Measurements from ENCODE around the gene LEMD3. TPM values are rescaled to one million over a fixed set of nuclear protein-coding genes. Genes with fewer than 3 reads are reported as not detected.

LEMD3 gene
- total and polyA plus RNA-seq, 2 of the 8 experiments (the other 6 are each of a cell fraction or from before 2014, with no cell fraction given): 5.8 to 33.2 TPM

- Histone ChIP-seq H3K56ac (replicated peaks; ENCODE audit: insufficient read length, low read depth, low read length) (no peak overlapping the region), H2BK15ac (ENCODE audit: low read length) (no peak overlapping the region), H3K27me3 (replicated peaks in 1 of 4; ENCODE audit: control insufficient read depth in 3 of 4, extremely low read depth in 1 of 4, insufficient read depth in 3 of 4, low read length in 3 of 4) (peaks cover 0 to 4% (median 1%) of the 10 kb centered on the region in 4 experiments; a peak in 5 of 7 replicates), H2BK5ac (ENCODE audit: low read depth, low read length) (no peak overlapping the region), H3K9ac (replicated peaks in 1 of 4; ENCODE audit: extremely low read depth in 1 of 4, low read depth in 3 of 4, low read length in 3 of 4) (no peak overlapping the region), H3K36me3 (ENCODE audit: control insufficient read depth in 2 of 4, insufficient read depth in 4 of 4, low read length in 3 of 4) (no peaks in the 10 kb centered on the region), H3K9me3 (ENCODE audit: insufficient read depth in 2 of 2, low read depth in 1 of 2, low read length in 1 of 2) (no peaks in the 10 kb centered on the region), H2AFZ (ENCODE audit: low read length) (no peak overlapping the region), H2BK20ac (ENCODE audit: low read length) (no peak overlapping the region), H2BK120ac (replicated peaks; ENCODE audit: low read depth, low read length) (no peak overlapping the region), H3K23me2 (ENCODE audit: low read depth, low read length) (peaks cover 13% of the 10 kb centered on the region; the same call in 1 of the 2 replicates), H3K4me3 (ENCODE audit: extremely low read depth in 1 of 4, insufficient read depth in 2 of 4, low read depth in 3 of 4, low read length in 4 of 4) (no peak overlapping the region), H4K8ac (ENCODE audit: extremely low read depth, insufficient read depth, low read length) (no peak overlapping the region), H4K91ac (replicated peaks; ENCODE audit: insufficient read length, low read length) (no peak overlapping the region), H2AK5ac (ENCODE audit: low read depth, low read length) (no peak overlapping the region), H3K4me2 (ENCODE audit: insufficient read depth in 1 of 2, low read depth in 2 of 2, low read length in 2 of 2) (no peak overlapping the region; a peak in 1 of 4 replicates), H3K23ac (ENCODE audit: insufficient read length) (no peak overlapping the region), H3K4ac (replicated peaks; ENCODE audit: insufficient read length, low read depth, low read length) (no peak overlapping the region), H3K4me1 (replicated peaks in 1 of 4; ENCODE audit: control insufficient read depth in 3 of 4, insufficient read depth in 4 of 4, low read length in 3 of 4) (peaks cover 0 to 5% (median 3%) of the 10 kb centered on the region in 4 experiments; a peak in 4 of 7 replicates), H3K79me1 (ENCODE audit: low read depth, low read length) (no peaks in the 10 kb centered on the region), H3K14ac (ENCODE audit: insufficient read length) (no peak overlapping the region), H2BK12ac (ENCODE audit: low read depth, low read length) (no peak overlapping the region), H3K79me2 (ENCODE audit: control insufficient read depth in 1 of 2, insufficient read depth in 2 of 2, low read length in 2 of 2) (no peaks in the 10 kb centered on the region), H3K27ac (ENCODE audit: low read depth, low read length) (no peak overlapping the region), H4K20me1 (replicated peaks in 1 of 2; ENCODE audit: control insufficient read depth in 1 of 2, insufficient read depth in 2 of 2, low read length in 2 of 2) (no peaks in the 10 kb centered on the region), H3K18ac (ENCODE audit: extremely low read depth, low read length) (no peak overlapping the region), H4K5ac (ENCODE audit: insufficient read length, low read depth, low read length) (no peak overlapping the region)
- 88% methylated on average over 3 of the region's 3 CpGs; no CpG with 5 or more reads in 1 of the 2 experiments for WGBS, 2 experiments (ENCODE audit: extremely low coverage in 1 of 2, insufficient coverage in 1 of 2, insufficient read length in 1 of 2, insufficient replicate concordance in 2 of 2, low coverage in 1 of 2, low lambda C conversion rate in 2 of 2, missing lambda C conversion rate in 1 of 2)
- CTCF ChIA-PET (ENCODE audit: partially characterized antibody): interaction anchor here (0.8 to 1.2 kb wide), 2 partner anchors 24 to 39 kb away, joined by 3 to 4 read pairs; no protein-coding TSS in a partner anchor
- POLR2A ChIA-PET (ENCODE audit: partially characterized antibody): no interaction called here
- FAIRE-seq: no peak
- DNase-seq (ENCODE audit: low read depth in 1 of 2, low spot score in 2 of 2): no peak
- TF ChIP-seq TCF12 (IDR thresholded peaks at IDR 0.05; ENCODE audit: low read depth, low read length) (no peak), SAP30 (IDR thresholded peaks at IDR 0.05; ENCODE audit: insufficient read depth, insufficient replicate concordance, low read length) (no peak), SP1 (IDR thresholded peaks at IDR 0.05; ENCODE audit: low read depth, low read length) (no peak), YY1 (IDR thresholded peaks at IDR 0.05; ENCODE audit: low read depth, low read length) (no peak), CHD2 (IDR thresholded peaks at IDR 0.05; ENCODE audit: low read length) (no peak), TEAD4 (IDR thresholded peaks at IDR 0.05; ENCODE audit: low read depth, low read length) (no peak), CREB1 (IDR thresholded peaks at IDR 0.05) (no peak), EZH2 (IDR thresholded peaks at IDR 0.05; ENCODE audit: low read depth, low read length, severe bottlenecking) (no peak), SIN3A (conservative IDR thresholded peaks at IDR 0.05 in 1 of 2, IDR thresholded peaks at IDR 0.05 in 1 of 2; ENCODE audit: low read depth in 1 of 2, low read length in 2 of 2) (no peak), MAX (IDR thresholded peaks at IDR 0.05) (no peak), GABPA (IDR thresholded peaks at IDR 0.05; ENCODE audit: borderline replicate concordance, insufficient read depth, low read length) (no peak), USF2 (IDR thresholded peaks at IDR 0.05; ENCODE audit: low read length) (no peak), CEBPB (IDR thresholded peaks at IDR 0.05; ENCODE audit: low read depth, low read length) (no peak)
These were observed 107.6 kb downstream of the LEMD3 start for GRCh38 chr12:65276916-65277530.

Measured in H1 (cell line).